OCI-LY1 (cell line): Measurements from ENCODE around the gene ARHGEF37.
"Not testable (repeated sequence)": the region's sequence is repeated elsewhere in the genome, so short reads cannot be mapped to it uniquely, and the experiment has no call there.

Source experiments
- H2AFZ ChIP-seq: fragments of 200-600 bp; sonication (generic), shearing (Covaris generic); 2 replicates; pipeline ENCODE4 v1.6.0; 2014; ENCODE audit warnings: antibody characterized with exemption, mild to moderate bottlenecking, low read length
- H3F3A ChIP-seq: fragments of 200-600 bp; sonication (generic), shearing (Covaris generic); 2 replicates; pipeline ENCODE4 v1.6.0; 2014; ENCODE audit warnings: mild to moderate bottlenecking, antibody characterized with exemption, low read length, moderate library complexity; ENCODE audit not compliant: insufficient read depth
- H3K27ac ChIP-seq: fragments of 200-600 bp; sonication (generic); 2 replicates; pipeline ENCODE4 v1.5.1; 2014; ENCODE audit warnings: low read length, mixed run types, mild to moderate bottlenecking, low read depth; ENCODE audit not compliant: poor library complexity, severe bottlenecking
- H3K27me3 ChIP-seq: fragments of 200-600 bp; sonication (generic); 2 replicates; pipeline ENCODE4 v1.6.0; 2014; ENCODE audit warnings: antibody characterized with exemption, mild to moderate bottlenecking, low read length, moderate library complexity; ENCODE audit not compliant: insufficient read depth
- H3K36me3 ChIP-seq: fragments of 200-600 bp; sonication (generic); 2 replicates; pipeline ENCODE4 v1.6.1; 2014; ENCODE audit warnings: mild to moderate bottlenecking, antibody characterized with exemption, low read length, moderate library complexity, mixed read lengths; ENCODE audit not compliant: insufficient read depth
- H3K4me1 ChIP-seq: fragments of 200-600 bp; sonication (generic); 2 replicates; pipeline ENCODE4 v1.5.1; 2014; ENCODE audit warnings: mild to moderate bottlenecking, low read length, moderate library complexity; ENCODE audit not compliant: insufficient read depth, severe bottlenecking
- H3K4me2 ChIP-seq: fragments of 200-600 bp; sonication (generic), shearing (Covaris generic); 2 replicates; pipeline ENCODE4 v1.6.1; 2014; ENCODE audit warnings: low read length
- H3K4me3 ChIP-seq: fragments of 200-600 bp; sonication (generic); 2 replicates; pipeline ENCODE4 v1.5.1; 2014; ENCODE audit warnings: low read length, low read depth, mild to moderate bottlenecking, mixed read lengths; ENCODE audit not compliant: poor library complexity, severe bottlenecking
- H3K79me2 ChIP-seq: fragments of 200-600 bp; shearing (Covaris generic); 2 replicates; pipeline ENCODE4 v1.6.1; 2016; ENCODE audit warnings: mixed run types, low read length, mixed read lengths; ENCODE audit not compliant: insufficient read depth
- H3K9ac ChIP-seq: fragments of 200-600 bp; sonication (generic), shearing (Covaris generic); 2 replicates; pipeline ENCODE4 v1.6.1; 2014; ENCODE audit warnings: mild to moderate bottlenecking, low read length, mixed read lengths
- H3K9me2 ChIP-seq: fragments of 200-600 bp; sonication (generic), shearing (Covaris generic); 2 replicates; pipeline ENCODE4 v1.6.1; 2014; ENCODE audit warnings: low read depth, mild to moderate bottlenecking, low read length, mixed read lengths
- H3K9me3 ChIP-seq: fragments of 200-600 bp; shearing (Covaris generic); 2 replicates; pipeline ENCODE4 v1.6.1; 2014; ENCODE audit warnings: low read length, mixed read lengths
- H4K20me1 ChIP-seq: fragments of 200-600 bp; sonication (generic), shearing (Covaris generic); 2 replicates; pipeline ENCODE4 v1.6.0; 2016; ENCODE audit warnings: mild to moderate bottlenecking, low read length; ENCODE audit not compliant: insufficient read depth
- EZH2 ChIP-seq: fragments of 200-600 bp; sonication (generic), shearing (Covaris generic); IDR thresholded peaks from 2 replicates; pipeline ENCODE4 v1.8.0; 2017; ENCODE audit warnings: borderline replicate concordance, mixed run types, mild to moderate bottlenecking, antibody characterized with exemption, low read length, moderate library complexity, mixed read lengths
- TF ChIP-seq, protein P1 (sequence below): fragments of 200-600 bp; sonication (generic), shearing (Covaris generic); IDR thresholded peaks from 2 replicates; pipeline ENCODE4 v1.5.1; 2017; ENCODE audit warnings: mild to moderate bottlenecking, antibody characterized with exemption, low read length, moderate library complexity, mixed read lengths

ARHGEF37 gene

DNA sequence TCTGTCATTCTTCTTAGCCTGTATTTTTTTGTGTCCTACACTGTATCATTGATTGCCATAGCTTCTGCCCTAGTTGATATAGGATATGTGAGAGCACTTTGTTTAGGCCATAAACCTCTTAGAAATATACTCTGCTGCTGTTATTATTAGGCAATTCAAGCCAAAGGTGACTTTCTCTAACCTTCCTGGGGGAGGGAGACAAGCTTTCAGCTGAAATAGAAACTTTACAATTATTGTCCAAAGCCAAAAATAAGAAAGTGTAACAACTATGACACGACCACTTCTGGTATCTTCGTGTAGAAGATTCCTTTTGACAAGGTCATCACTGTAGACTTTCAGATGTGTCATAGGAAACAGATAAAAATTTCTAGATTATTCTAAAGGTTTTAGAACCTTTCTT lies 17.8 kb upstream of the ARHGEF37 start:
- no peaks in the 10 kb centered on the region for H3K36me3 ChIP-seq
- H3K4me1 ChIP-seq, result no peaks in the 10 kb centered on the region
- TF ChIP-seq EZH2, result no peak
- TF ChIP-seq, protein P1, sequence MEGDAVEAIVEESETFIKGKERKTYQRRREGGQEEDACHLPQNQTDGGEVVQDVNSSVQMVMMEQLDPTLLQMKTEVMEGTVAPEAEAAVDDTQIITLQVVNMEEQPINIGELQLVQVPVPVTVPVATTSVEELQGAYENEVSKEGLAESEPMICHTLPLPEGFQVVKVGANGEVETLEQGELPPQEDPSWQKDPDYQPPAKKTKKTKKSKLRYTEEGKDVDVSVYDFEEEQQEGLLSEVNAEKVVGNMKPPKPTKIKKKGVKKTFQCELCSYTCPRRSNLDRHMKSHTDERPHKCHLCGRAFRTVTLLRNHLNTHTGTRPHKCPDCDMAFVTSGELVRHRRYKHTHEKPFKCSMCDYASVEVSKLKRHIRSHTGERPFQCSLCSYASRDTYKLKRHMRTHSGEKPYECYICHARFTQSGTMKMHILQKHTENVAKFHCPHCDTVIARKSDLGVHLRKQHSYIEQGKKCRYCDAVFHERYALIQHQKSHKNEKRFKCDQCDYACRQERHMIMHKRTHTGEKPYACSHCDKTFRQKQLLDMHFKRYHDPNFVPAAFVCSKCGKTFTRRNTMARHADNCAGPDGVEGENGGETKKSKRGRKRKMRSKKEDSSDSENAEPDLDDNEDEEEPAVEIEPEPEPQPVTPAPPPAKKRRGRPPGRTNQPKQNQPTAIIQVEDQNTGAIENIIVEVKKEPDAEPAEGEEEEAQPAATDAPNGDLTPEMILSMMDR, result no peak
- no peaks in the 10 kb centered on the region for H4K20me1 ChIP-seq
- H3K27me3 ChIP-seq, result no peaks in the 10 kb centered on the region
- no peak overlapping the region for H3K27ac ChIP-seq
- no peak overlapping the region for H3K9ac ChIP-seq
- H3F3A ChIP-seq, result no peaks in the 10 kb centered on the region
- H3K4me2 ChIP-seq, result no peak overlapping the region
- H3K9me2 ChIP-seq, result no peaks in the 10 kb centered on the region
- no peak overlapping the region for H3K4me3 ChIP-seq
- no peaks in the 10 kb centered on the region for H3K9me3 ChIP-seq
- no peak overlapping the region for H2AFZ ChIP-seq
- no peaks in the 10 kb centered on the region for H3K79me2 ChIP-seq

DNA sequence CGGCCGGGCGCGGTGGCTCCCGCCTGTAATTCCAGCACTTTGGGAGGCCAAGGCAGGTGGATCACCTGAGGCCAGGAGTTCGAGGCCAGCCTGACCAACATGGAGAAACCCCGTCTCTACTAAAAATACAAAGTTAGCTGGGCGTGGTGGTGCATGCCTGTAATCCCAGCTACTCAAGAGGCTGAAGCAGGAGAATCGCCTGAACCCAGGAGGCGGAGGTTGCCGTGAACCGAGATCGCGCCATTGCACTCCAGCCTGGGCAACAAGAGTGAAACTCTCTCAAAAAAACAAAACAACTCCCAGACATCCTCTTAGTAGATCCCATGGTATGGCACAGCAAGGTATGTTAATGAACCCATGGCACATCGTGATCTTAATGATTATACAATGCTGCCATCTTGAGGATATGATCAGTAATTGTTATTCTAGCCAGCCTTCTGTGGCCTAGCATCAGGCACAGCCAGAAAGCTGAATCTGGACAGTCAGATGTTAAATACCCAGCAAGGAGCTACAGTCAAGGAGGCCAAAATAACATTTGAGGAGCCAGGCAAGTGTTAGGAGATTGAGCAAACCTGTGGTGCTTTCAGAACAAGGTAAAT lies 16.7 kb upstream of the ARHGEF37 start:
- H3F3A ChIP-seq, H3K4me3 ChIP-seq, H2AFZ ChIP-seq, H3K79me2 ChIP-seq, H4K20me1 ChIP-seq, H3K27ac ChIP-seq, H3K27me3 ChIP-seq, H3K36me3 ChIP-seq, H3K9me2 ChIP-seq, H3K4me1 ChIP-seq, H3K9ac ChIP-seq, H3K4me2 ChIP-seq, H3K9me3 ChIP-seq: not testable (repeated sequence)
- TF ChIP-seq, protein P1, result peak; percentile 66

DNA sequence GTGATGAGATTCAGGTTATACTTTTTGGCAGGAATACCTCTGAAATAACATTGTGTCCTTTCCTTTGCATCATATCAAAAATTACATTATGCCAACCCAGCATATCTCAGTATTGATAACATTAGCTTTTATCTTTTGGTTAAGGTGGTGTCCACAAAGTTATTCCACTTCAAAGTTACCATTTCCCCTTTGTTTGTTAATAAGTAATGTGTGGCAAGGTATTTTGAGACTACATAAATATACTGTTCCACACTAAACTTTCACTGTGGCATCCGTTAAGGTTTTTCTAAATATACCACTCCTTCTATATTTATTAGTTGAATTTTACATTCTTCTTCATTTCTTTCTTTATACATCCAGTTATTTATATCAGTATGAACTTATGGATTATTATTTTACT lies 14.1 kb upstream of the ARHGEF37 start:
- no peak overlapping the region for H3K9ac ChIP-seq
- H3K9me2 ChIP-seq, result no peaks in the 10 kb centered on the region
- no peaks in the 10 kb centered on the region for H3K36me3 ChIP-seq
- H2AFZ ChIP-seq, result no peak overlapping the region
- H3K4me3 ChIP-seq, result no peak overlapping the region
- H3K9me3 ChIP-seq, result no peaks in the 10 kb centered on the region
- H3K27me3 ChIP-seq, result no peaks in the 10 kb centered on the region
- no peak for TF ChIP-seq EZH2
- TF ChIP-seq, protein P1, result no peak
- H3K4me1 ChIP-seq, result no peaks in the 10 kb centered on the region
- H4K20me1 ChIP-seq, result no peaks in the 10 kb centered on the region
- no peaks in the 10 kb centered on the region for H3K79me2 ChIP-seq
- no peak overlapping the region for H3K4me2 ChIP-seq
- no peak overlapping the region for H3K27ac ChIP-seq
- H3F3A ChIP-seq, result no peaks in the 10 kb centered on the region
